ENCODE results near the gene CYP2A6. TPM values are rescaled to one million over a fixed set of nuclear protein-coding genes. Genes with fewer than 3 reads are reported as not detected.
"Not testable (repeated sequence)": the region's sequence is repeated elsewhere in the genome, so short reads cannot be mapped to it uniquely, and the experiment has no call there.

Gene CYP2A6
- total RNA-seq: not detected
- polyA plus RNA-seq (ENCODE audit: insufficient read depth, low read depth, low replicate concordance): not detected
- long read RNA-seq, donor 1: 0 reads
- long read RNA-seq, donor 2: 0 reads
- long read RNA-seq, donor 3: 0 reads
- long read RNA-seq, donor 4: 0 reads
- long read RNA-seq, donor 5: 0 reads
- long read RNA-seq, donor 6: 0 reads
- long read RNA-seq, donor 7: 0 reads
- long read RNA-seq, donor 8: 0 reads
- long read RNA-seq, donor 9: 0 reads
- long read RNA-seq, donor 10: 0 reads

GRCh38 chr19:40850277-40850676 is at the start of gene CYP2A6:
Gene CYP2A6 (minus strand): TSS chr19:40850447. CDS start chr19:40850426, 21 bp downstream.
- H3K9me3 ChIP-seq (ENCODE audit: control insufficient read depth in 2 of 3, insufficient read depth in 1 of 3, low read length in 3 of 3); DNase-seq; H3K9ac ChIP-seq (ENCODE audit: low read length in 3 of 3); H3K27ac ChIP-seq (ENCODE audit: low read depth in 2 of 2, low read length in 2 of 2); H3K27me3 ChIP-seq (ENCODE audit: control insufficient read depth, insufficient read depth, low read length); H3K4me1 ChIP-seq (ENCODE audit: control insufficient read depth in 2 of 3, insufficient read depth in 2 of 3, low read depth in 1 of 3, low read length in 3 of 3); H3K4me3 ChIP-seq (ENCODE audit: low read length in 3 of 3); H3K36me3 ChIP-seq (ENCODE audit: control insufficient read depth in 2 of 3, insufficient read depth in 3 of 3, low read length in 3 of 3); intact Hi-C loops (cut with DNase I); FAIRE-seq: not testable (repeated sequence)

- DNase-seq; H3K9ac ChIP-seq (ENCODE audit: low read length in 3 of 3); H3K27me3 ChIP-seq (ENCODE audit: control insufficient read depth, insufficient read depth, low read length); FAIRE-seq; H3K9me3 ChIP-seq (ENCODE audit: control insufficient read depth in 2 of 3, insufficient read depth in 1 of 3, low read length in 3 of 3); H3K36me3 ChIP-seq (ENCODE audit: control insufficient read depth in 2 of 3, insufficient read depth in 3 of 3, low read length in 3 of 3); H3K27ac ChIP-seq (ENCODE audit: low read depth in 2 of 2, low read length in 2 of 2); H3K4me3 ChIP-seq (ENCODE audit: low read length in 3 of 3); H3K4me1 ChIP-seq (ENCODE audit: control insufficient read depth in 2 of 3, insufficient read depth in 2 of 3, low read depth in 1 of 3, low read length in 3 of 3); intact Hi-C loops (cut with DNase I): not testable (repeated sequence)
Measured at GRCh38 chr19:40899964-40900363, 49.7 kb upstream of the CYP2A6 start.

- H3K27ac ChIP-seq (ENCODE audit: low read depth in 2 of 2, low read length in 2 of 2); H3K4me3 ChIP-seq (ENCODE audit: low read length in 3 of 3); intact Hi-C loops (cut with DNase I); H3K9me3 ChIP-seq (ENCODE audit: control insufficient read depth in 2 of 3, insufficient read depth in 1 of 3, low read length in 3 of 3); H3K9ac ChIP-seq (ENCODE audit: low read length in 3 of 3); H3K4me1 ChIP-seq (ENCODE audit: control insufficient read depth in 2 of 3, insufficient read depth in 2 of 3, low read depth in 1 of 3, low read length in 3 of 3); H3K36me3 ChIP-seq (ENCODE audit: control insufficient read depth in 2 of 3, insufficient read depth in 3 of 3, low read length in 3 of 3); FAIRE-seq; H3K27me3 ChIP-seq (ENCODE audit: control insufficient read depth, insufficient read depth, low read length); DNase-seq: not testable (repeated sequence)
Measured at GRCh38 chr19:40896843-40897789, 46.9 kb upstream of the CYP2A6 start.

GRCh38 chr19:40896418-40896796 is 46.2 kb upstream of the CYP2A6 start:
- TF ChIP-seq CTCF (IDR thresholded peaks at IDR 0.05; ENCODE audit: borderline replicate concordance, extremely low read depth, insufficient read depth): no peak
- H3K36me3 ChIP-seq (ENCODE audit: control insufficient read depth in 2 of 3, insufficient read depth in 3 of 3, low read length in 3 of 3): no peaks in the 10 kb centered on the region
- H3K4me1 ChIP-seq (ENCODE audit: control insufficient read depth in 2 of 3, insufficient read depth in 2 of 3, low read depth in 1 of 3, low read length in 3 of 3): no peaks in the 10 kb centered on the region
- no peak for FAIRE-seq
- H3K4me3 ChIP-seq (ENCODE audit: low read length in 3 of 3): no peak overlapping the region
- H3K27ac ChIP-seq (ENCODE audit: low read depth in 2 of 2, low read length in 2 of 2): no peak overlapping the region
- intact Hi-C loops (cut with DNase I): no loop called here
- no peak overlapping the region for H3K9ac ChIP-seq (ENCODE audit: low read length in 3 of 3)
- H3K27me3 ChIP-seq (ENCODE audit: control insufficient read depth, insufficient read depth, low read length): no peaks in the 10 kb centered on the region
- H3K9me3 ChIP-seq (ENCODE audit: control insufficient read depth in 2 of 3, insufficient read depth in 1 of 3, low read length in 3 of 3): no peaks in the 10 kb centered on the region
- DNase-seq: no peak

- no peak for TF ChIP-seq CTCF (IDR thresholded peaks at IDR 0.05; ENCODE audit: borderline replicate concordance, extremely low read depth, insufficient read depth)
- Histone ChIP-seq H3K9me3 (ENCODE audit: control insufficient read depth in 2 of 3, insufficient read depth in 1 of 3, low read length in 3 of 3) (no peaks in the 10 kb centered on the region), H3K27ac (ENCODE audit: low read depth in 2 of 2, low read length in 2 of 2) (no peak overlapping the region), H3K9ac (ENCODE audit: low read length in 3 of 3) (no peak overlapping the region), H3K27me3 (ENCODE audit: control insufficient read depth, insufficient read depth, low read length) (no peaks in the 10 kb centered on the region), H3K4me1 (ENCODE audit: control insufficient read depth in 2 of 3, insufficient read depth in 2 of 3, low read depth in 1 of 3, low read length in 3 of 3) (no peaks in the 10 kb centered on the region), H3K36me3 (ENCODE audit: control insufficient read depth in 2 of 3, insufficient read depth in 3 of 3, low read length in 3 of 3) (no peaks in the 10 kb centered on the region), H3K4me3 (ENCODE audit: low read length in 3 of 3) (no peak overlapping the region)
- intact Hi-C loops (cut with DNase I): no loop called here
- DNase-seq: no peak
- no peak for FAIRE-seq
Measured at GRCh38 chr19:40893112-40893511, 42.9 kb upstream of the CYP2A6 start.

Data from kidney (tissue), 22 donors.